Uterus (tissue), 4 donors: ENCODE data around the gene HPS3. TPM values are rescaled to one million over a fixed set of nuclear protein-coding genes. Genes with fewer than 3 reads are reported as not detected.
"Not testable (repeated sequence)": the region's sequence is repeated elsewhere in the genome, so short reads cannot be mapped to it uniquely, and the experiment has no call there.

Experiments used
- DNase-seq, 2 donors: peaks; one replicate each; pipeline ENCODE4 v3.0.0-alpha.2; 2019 to 2020
- H3K27ac ChIP-seq, 2 donors: fragments of 200-600 bp; sonication (generic); 1 replicate in 1 of 2; 2 replicates in 1 of 2; pipeline ENCODE4 v1.5.1; 2016 to 2018
- H3K27me3 ChIP-seq, 2 donors: fragments of 200-600 bp; sonication (generic); one replicate each; pipeline ENCODE4 v1.5.1; 2018 to 2019; ENCODE audit warnings: control low read depth in 1 of 2
- H3K36me3 ChIP-seq, 2 donors: fragments of 200-600 bp; sonication (generic); one replicate each; pipeline ENCODE4 v1.5.1; 2019; ENCODE audit warnings: control low read depth in 1 of 2
- H3K4me1 ChIP-seq, 2 donors: fragments of 200-600 bp; sonication (generic); one replicate each; pipeline ENCODE4 v1.5.1; 2018 to 2019; ENCODE audit warnings: control low read depth in 1 of 2
- H3K4me3 ChIP-seq, 2 donors: fragments of 200-600 bp; sonication (generic); 1 replicate in 1 of 2; 2 replicates in 1 of 2; pipeline ENCODE4 v1.5.1; 2018 to 2019; ENCODE audit warnings: mild to moderate bottlenecking in 1 of 2
- H3K9me3 ChIP-seq, 2 donors: fragments of 200-600 bp; sonication (generic); one replicate each; pipeline ENCODE4 v1.5.1; 2019; ENCODE audit warnings: control low read depth in 1 of 2
- CTCF ChIP-seq, 4 experiments: fragments of 200-600 bp in 2 of 4; fragments of 450-650 bp in 2 of 4; sonication (generic) in 2 of 4; IDR thresholded peaks; one replicate each; pipeline ENCODE4 v1.5.1; 2016 to 2019; ENCODE audit warnings: antibody characterized with exemption in 4 of 4, mild to moderate bottlenecking in 2 of 4, moderate library complexity in 1 of 4
- POLR2A ChIP-seq, 2 donors: fragments of 450-650 bp; IDR thresholded peaks; one replicate each; pipeline ENCODE4 v1.6.1; 2016; ENCODE audit warnings: antibody characterized with exemption in 2 of 2, mild to moderate bottlenecking in 1 of 2, moderate library complexity in 1 of 2
- intact Hi-C: fragments of 100-400 bp; cut with DNase I; formaldehyde crosslinking; loops from one replicate; pipeline ENCODE4 v1.15.1; 2023; ENCODE audit warnings: low total_unique reads
- total RNA-seq, 4 donors: library from RNA; depleted of rRNA in 3 of 4; stranded (reverse); fragments of >200 nt in 3 of 4; gene quantifications; one replicate each; pipeline versions ENCODE4 v1.1.0 to v1.2.4, GENCODE V29; 2014 to 2023
- donor health status: DM: yes; HTN: yes; CAD: no.

Gene HPS3
- total RNA-seq, 4 donors from 2014 or later = 16.5 to 75.6 (median 31.7) TPM

DNA sequence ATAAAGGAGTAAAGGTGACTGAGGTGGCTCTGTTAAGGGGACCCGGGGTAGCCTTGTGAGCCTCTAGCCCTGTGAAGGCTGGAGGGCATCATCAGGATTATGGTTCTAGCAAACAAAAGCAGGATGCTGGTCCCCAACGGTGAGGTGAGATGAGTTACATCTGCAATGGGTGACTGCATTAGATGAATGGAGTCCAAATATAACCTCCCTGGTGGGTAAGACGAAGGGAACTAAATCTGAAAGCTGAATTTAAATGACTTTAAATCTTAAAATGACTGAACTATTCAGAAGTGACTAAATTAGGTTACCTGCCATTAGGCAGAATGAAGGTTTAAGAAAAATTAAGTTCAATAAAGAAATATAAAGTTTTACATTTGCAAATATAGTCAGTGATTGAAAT, 38.5 kb upstream of the HPS3 start:
- no peak overlapping the region for H3K4me3 ChIP-seq
- no peaks in the 10 kb centered on the region for H3K27me3 ChIP-seq
- no peak for DNase-seq
- intact Hi-C loops = no loop called here
- TF ChIP-seq POLR2A (IDR thresholded peaks at IDR 0.05) = no peak
- no peaks in the 10 kb centered on the region for H3K36me3 ChIP-seq
- H3K27ac ChIP-seq = no peak overlapping the region
- no peaks in the 10 kb centered on the region for H3K9me3 ChIP-seq
- H3K4me1 ChIP-seq = no peaks in the 10 kb centered on the region

- no peak for DNase-seq
- no peaks in the 10 kb centered on the region for H3K27me3 ChIP-seq
- no peak overlapping the region for H3K27ac ChIP-seq
- H3K4me1 ChIP-seq = no peaks in the 10 kb centered on the region
- intact Hi-C loops = no loop called here
- TF ChIP-seq POLR2A (IDR thresholded peaks at IDR 0.05) (no peak), CTCF (IDR thresholded peaks at IDR 0.05) (no peak)
- no peak overlapping the region for H3K4me3 ChIP-seq
- no peaks in the 10 kb centered on the region for H3K9me3 ChIP-seq
- H3K36me3 ChIP-seq = no peaks in the 10 kb centered on the region
These were observed 37.5 kb upstream of the HPS3 start for GRCh38 chr3:149091983-149092382.

DNA sequence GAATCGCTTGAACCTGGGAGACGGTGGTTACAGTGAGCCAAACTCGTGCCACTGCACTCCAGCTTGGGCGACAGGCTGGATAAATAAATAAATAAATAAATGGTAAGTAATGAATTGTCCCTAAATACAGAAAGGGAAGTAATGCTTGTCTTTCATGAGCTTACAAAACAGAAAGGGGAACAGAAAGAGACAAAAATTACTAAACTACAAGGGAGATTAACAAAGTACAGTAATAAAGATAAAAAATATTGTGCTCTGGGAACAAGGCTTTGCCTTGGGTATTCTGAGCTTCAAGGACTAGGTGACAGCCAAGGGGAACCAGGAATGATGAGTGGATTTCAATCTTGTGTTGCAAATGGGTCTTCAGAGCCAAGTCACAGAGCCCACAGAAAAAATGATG, 34.0 kb upstream of the HPS3 start:
- intact Hi-C loops = no loop called here
- no peak for TF ChIP-seq POLR2A (IDR thresholded peaks at IDR 0.05)
- no peak for TF ChIP-seq CTCF (IDR thresholded peaks at IDR 0.05)
- Histone ChIP-seq H3K27ac (no peak overlapping the region), H3K36me3 (no peaks in the 10 kb centered on the region), H3K4me3 (no peak overlapping the region), H3K27me3 (no peaks in the 10 kb centered on the region), H3K9me3 (no peaks in the 10 kb centered on the region), H3K4me1 (no peaks in the 10 kb centered on the region)
- DNase-seq = no peak

- H3K27me3 ChIP-seq, DNase-seq, intact Hi-C loops, H3K9me3 ChIP-seq, H3K4me3 ChIP-seq, H3K36me3 ChIP-seq, H3K4me1 ChIP-seq, H3K27ac ChIP-seq: not testable (repeated sequence)
These were observed 31.5 kb upstream of the HPS3 start for GRCh38 chr3:149097987-149098386.

DNA sequence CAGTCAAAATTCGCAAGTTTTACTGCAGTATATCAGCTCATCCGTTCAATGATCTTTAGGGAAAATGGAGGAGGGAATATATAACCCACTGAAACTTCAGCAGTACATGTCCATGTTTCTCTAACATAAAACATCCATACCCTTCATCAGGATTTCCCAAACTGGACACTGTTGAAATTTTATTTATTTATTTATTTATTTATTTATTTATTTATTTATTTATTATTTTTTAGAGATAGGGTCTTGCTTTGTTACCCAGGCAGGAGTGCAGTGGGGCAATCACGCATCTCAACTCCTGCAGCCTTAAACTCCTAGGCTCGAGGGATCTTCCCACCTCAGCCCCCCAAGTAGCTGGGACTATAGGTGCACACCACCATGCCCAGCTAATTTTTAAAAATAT, 28.3 kb upstream of the HPS3 start:
- no peak for DNase-seq
- H3K4me3 ChIP-seq = no peak overlapping the region
- no peaks in the 10 kb centered on the region for H3K36me3 ChIP-seq
- H3K27me3 ChIP-seq = no peaks in the 10 kb centered on the region
- no peaks in the 10 kb centered on the region for H3K9me3 ChIP-seq
- no peak overlapping the region for H3K27ac ChIP-seq
- TF ChIP-seq POLR2A (IDR thresholded peaks at IDR 0.05) (no peak), CTCF (IDR thresholded peaks at IDR 0.05) (no peak)
- H3K4me1 ChIP-seq = no peaks in the 10 kb centered on the region
- intact Hi-C loops = no loop called here

DNA sequence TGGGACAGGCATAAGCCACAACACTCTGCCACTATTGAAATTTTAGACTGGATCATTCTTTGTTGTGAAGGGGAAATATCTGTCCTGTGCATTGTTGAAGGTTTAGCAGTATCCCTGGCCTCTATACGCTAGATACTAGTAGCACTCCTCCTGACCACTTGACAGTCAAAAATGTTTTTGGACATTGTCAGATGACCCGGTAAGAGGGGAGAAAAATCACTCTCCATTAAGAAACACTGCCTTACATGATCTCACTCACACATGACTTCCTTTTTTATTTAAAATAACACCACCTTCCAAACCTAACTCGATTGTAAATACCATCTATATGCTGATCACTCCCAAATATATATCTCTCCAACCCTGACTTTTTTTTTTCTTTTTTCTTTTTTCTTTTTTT, 27.8 kb upstream of the HPS3 start:
- H3K4me1 ChIP-seq = no peaks in the 10 kb centered on the region
- H3K27me3 ChIP-seq = no peaks in the 10 kb centered on the region
- no peak overlapping the region for H3K27ac ChIP-seq
- no peak for DNase-seq
- intact Hi-C loops = no loop called here
- H3K9me3 ChIP-seq = no peaks in the 10 kb centered on the region
- TF ChIP-seq CTCF (IDR thresholded peaks at IDR 0.05) (no peak), POLR2A (IDR thresholded peaks at IDR 0.05) (no peak)
- no peak overlapping the region for H3K4me3 ChIP-seq
- H3K36me3 ChIP-seq = no peaks in the 10 kb centered on the region
